Fibroblast of the aortic adventitia (primary cell): Measurements from ENCODE around the gene ELMO1. TPM values are rescaled to one million over a fixed set of nuclear protein-coding genes. Genes with fewer than 3 reads are reported as not detected.

Source experiments
- DNase-seq: peaks from one replicate; pipeline ENCODE4 v3.0.0-alpha.2; 2010; ENCODE audit warnings: low read depth
- H3K4me3 ChIP-seq: 2 replicates; pipeline ENCODE4 v1.5.1; 2011; ENCODE audit warnings: low read depth, mild to moderate bottlenecking, control low read depth, low read length, moderate library complexity
- CTCF ChIP-seq: IDR thresholded peaks from 2 replicates; pipeline ENCODE4 v1.5.1; 2011; ENCODE audit warnings: mild to moderate bottlenecking, low read length, control low read depth, inconsistent platforms; ENCODE audit not compliant: insufficient read depth
- total RNA-seq: library from RNA; depleted of rRNA; stranded (reverse); fragments of >200 nt; gene quantifications from 2 replicates; pipeline ENCODE4 v1.2.3, GENCODE V29; 2012; ENCODE audit warnings: low replicate concordance

Gene ELMO1
- total RNA-seq, 1 donor = 1.3 TPM

GRCh38 chr7:37405603-37406122 is 43.0 kb downstream of the ELMO1 start:
- H3K4me3 ChIP-seq = no peak overlapping the region
- no peak for TF ChIP-seq CTCF
- DNase-seq = no peak

- no peak for TF ChIP-seq CTCF
- no peak overlapping the region for H3K4me3 ChIP-seq
- DNase-seq = no peak
These were observed 43.5 kb downstream of the ELMO1 start for GRCh38 chr7:37405128-37405527.

- H3K4me3 ChIP-seq = no peak overlapping the region
- TF ChIP-seq CTCF = no peak
- no peak for DNase-seq
These were observed 48.7 kb downstream of the ELMO1 start for GRCh38 chr7:37399876-37400421.

GRCh38 chr7:37398403-37398802 is 50.3 kb downstream of the ELMO1 start:
- no peak for DNase-seq
- no peak for TF ChIP-seq CTCF
- no peak overlapping the region for H3K4me3 ChIP-seq

- TF ChIP-seq CTCF = no peak
- no peak for DNase-seq
- no peak overlapping the region for H3K4me3 ChIP-seq
These were observed 52.9 kb downstream of the ELMO1 start for GRCh38 chr7:37395618-37396259.

GRCh38 chr7:37394158-37394557 is 54.5 kb downstream of the ELMO1 start:
- H3K4me3 ChIP-seq = no peak overlapping the region
- no peak for DNase-seq
- no peak for TF ChIP-seq CTCF

GRCh38 chr7:37393476-37393875 is 55.2 kb downstream of the ELMO1 start:
- DNase-seq = no peak
- no peak overlapping the region for H3K4me3 ChIP-seq
- no peak for TF ChIP-seq CTCF
